Retinal pigment epithelial cell (primary cell): ENCODE measurements around the gene SLC47A2.
"Not testable (repeated sequence)": the region's sequence is repeated elsewhere in the genome, so short reads cannot be mapped to it uniquely, and the experiment has no call there.

Experiments
- DNase-seq: peaks from one replicate; pipeline ENCODE4 v3.0.0-alpha.2; 2010; ENCODE audit warnings: low read depth
- H3K4me3 ChIP-seq: 2 replicates; pipeline ENCODE4 v1.5.1; 2011; ENCODE audit warnings: mild to moderate bottlenecking, low read length, control low read depth, moderate library complexity
- CTCF ChIP-seq: conservative IDR thresholded peaks from 2 replicates; pipeline ENCODE4 v1.5.1; 2011; ENCODE audit warnings: low read depth, low read length, control low read depth, inconsistent platforms

SLC47A2 gene

DNA sequence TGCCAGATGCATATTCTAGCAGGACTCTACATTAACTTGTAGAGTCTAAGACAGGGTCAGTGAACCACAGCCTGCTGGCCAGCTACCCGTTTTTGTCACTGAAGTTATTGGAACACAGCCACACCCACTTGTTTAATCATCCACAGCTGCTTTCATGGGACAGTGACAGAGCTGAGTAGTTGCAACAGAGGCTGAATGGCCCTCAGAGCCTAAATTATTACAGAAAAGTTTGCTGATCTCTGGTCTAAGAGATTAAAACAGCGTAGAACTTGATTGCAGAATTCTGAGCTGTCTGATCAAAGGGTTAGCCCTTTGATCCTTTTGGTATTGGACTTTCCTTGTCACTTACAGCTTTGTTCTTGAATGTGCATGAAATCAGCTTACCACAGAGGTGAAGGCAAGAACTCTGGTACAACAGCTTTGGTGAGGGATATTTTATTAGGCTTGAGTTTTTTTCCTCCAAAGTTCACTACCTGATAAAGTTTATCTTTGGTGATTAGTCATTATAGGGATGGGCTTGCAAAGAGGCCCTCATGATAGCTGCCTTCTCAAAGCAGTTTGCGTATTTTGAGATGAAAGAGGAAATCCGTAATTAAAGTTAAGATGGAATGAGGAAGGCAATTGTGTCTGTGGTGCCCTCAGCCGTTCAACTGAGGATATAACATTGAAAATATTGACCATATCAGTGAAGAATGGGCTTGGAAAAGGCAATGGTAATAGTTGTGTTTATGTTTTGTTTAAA is 44.2 kb downstream of the SLC47A2 start:
- no peak for DNase-seq
- peak; percentile 52 for TF ChIP-seq CTCF
- H3K4me3 ChIP-seq: no peak overlapping the region

DNA sequence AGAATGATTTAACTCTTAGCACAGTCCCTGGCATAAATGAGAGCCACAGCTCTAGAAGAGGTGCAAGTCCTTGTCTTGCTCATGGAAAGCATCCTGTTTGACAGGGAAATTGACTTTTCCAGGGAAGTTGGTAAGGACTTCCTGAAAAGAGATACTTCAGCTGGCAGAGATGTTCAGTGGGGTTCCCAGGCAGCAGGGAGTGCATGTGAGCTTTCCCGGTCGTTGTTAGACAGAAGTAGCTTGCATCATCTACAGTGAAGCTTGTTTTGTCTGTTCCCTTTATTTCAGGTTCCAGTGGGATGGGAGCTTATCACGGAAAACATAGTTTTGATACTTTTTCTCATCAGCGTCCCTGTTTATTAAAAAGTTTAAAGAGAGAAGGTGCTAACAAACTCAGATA is 45.0 kb downstream of the SLC47A2 start:
- TF ChIP-seq CTCF: no peak
- no peak for DNase-seq

DNA sequence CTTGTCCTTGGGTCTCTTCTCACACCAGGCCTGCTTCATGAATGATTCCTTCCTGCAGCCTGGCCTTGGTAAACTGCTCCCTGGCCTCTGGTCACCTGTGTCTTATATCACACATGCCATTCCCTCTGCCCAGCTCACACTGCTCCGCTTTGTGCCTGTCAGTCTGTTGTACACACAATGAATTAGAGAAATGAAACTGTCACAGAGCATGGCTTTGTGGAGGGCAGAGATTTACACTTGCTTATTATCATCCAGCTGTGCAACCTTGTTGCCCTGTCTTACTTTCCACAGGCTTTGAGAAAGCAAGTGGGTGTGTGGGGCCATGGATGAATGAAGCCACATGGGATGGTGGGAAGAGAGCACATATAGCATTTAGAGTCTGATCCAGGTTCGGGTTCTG is 45.5 kb downstream of the SLC47A2 start:
- H3K4me3 ChIP-seq: no peak overlapping the region
- no peak for DNase-seq
- no peak for TF ChIP-seq CTCF

More for the DNA sequence above, 45.0 kb downstream of the SLC47A2 start:
- no peak overlapping the region for H3K4me3 ChIP-seq

GRCh38 chr17:19669680-19670079 is 46.7 kb downstream of the SLC47A2 start:
- not testable (repeated sequence) for H3K4me3 ChIP-seq, DNase-seq

DNA sequence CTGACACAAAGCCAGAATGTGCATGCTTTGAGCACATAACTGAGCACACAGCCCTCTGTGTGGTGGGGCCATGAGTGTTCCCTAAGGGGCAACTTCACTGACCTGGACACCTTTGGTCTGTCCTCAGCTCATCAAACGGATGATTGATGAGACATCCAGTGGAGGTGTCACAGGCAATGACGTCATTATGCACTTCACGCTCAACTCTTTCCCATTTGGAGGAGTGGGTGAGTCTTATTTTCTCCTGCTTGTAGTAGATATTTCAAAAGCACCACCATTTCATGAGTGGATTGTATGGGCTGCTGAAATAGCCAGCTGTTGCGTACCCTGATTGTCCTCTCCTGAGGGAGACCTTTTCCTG is 51.6 kb downstream of the SLC47A2 start:
- no peak for TF ChIP-seq CTCF
- DNase-seq: no peak
- no peak overlapping the region for H3K4me3 ChIP-seq

DNA sequence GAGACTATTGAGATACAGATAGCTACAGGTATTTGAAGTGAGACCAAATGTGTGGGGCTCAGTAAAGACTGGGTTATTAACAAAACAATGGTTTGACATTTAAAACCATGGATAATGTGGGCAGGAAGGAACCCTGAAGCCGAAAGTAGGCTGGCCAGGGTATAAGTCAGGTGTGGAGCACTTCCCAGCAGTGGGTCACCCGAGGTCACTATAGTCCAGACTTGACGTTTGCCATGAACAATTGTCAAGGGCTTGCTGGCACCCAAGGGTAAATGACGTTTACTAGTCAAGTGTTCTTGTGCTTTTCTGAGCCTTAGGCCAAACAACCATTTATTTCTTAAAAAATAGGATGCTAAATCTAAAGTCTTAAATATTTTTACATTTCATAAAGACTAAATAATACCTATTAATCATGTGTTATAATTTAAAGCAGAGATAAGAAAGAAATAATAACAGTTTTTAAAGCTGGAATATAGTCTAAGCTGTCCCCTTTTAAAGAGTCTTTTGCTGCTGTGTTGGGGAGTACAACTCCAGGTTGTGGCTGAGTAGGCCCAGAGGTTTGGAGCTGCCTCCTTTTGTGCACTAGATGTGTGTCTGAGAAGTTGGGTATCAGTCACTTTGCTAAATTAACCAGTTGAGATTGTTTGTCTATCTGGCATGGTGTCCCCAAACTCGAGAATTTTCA is 52.1 kb downstream of the SLC47A2 start:
- no peak for TF ChIP-seq CTCF
- no peak for DNase-seq
- H3K4me3 ChIP-seq: no peak overlapping the region

GRCh38 chr17:19663097-19663496 is 53.3 kb downstream of the SLC47A2 start:
- TF ChIP-seq CTCF: no peak
- H3K4me3 ChIP-seq: no peak overlapping the region

More at GRCh38 chr17:19663097-19663496, 53.3 kb downstream of the SLC47A2 start:
- no peak for DNase-seq
